K562 (cell line): ENCODE data around the gene ETAA1. TPM values are rescaled to one million over a fixed set of nuclear protein-coding genes. Genes with fewer than 3 reads are reported as not detected.

ENCODE experiments used
- CREB1 ChIP-seq, 2 experiments: sonication (generic) in 1 of 2; formaldehyde crosslinking in 1 of 2; IDR thresholded peaks; 2 replicates each; pipeline versions ENCODE4 v1.6.1 to v1.8.0; 2012 to 2022; ENCODE audit warnings: inconsistent platforms in 1 of 2, mild to moderate bottlenecking in 1 of 2, missing genetic modification reagents in 1 of 2, moderate library complexity in 1 of 2
- FOXK2 ChIP-seq, 2 experiments: fragments of 450-650 bp; IDR thresholded peaks in 1 of 2; conservative IDR thresholded peaks in 1 of 2; 2 replicates each; pipeline ENCODE4 v1.6.1; 2016; ENCODE audit warnings: low read depth in 2 of 2, mild to moderate bottlenecking in 1 of 2
- HDAC1 ChIP-seq, 2 experiments: fragments of 450-650 bp; IDR thresholded peaks; 2 replicates each; pipeline ENCODE4 v1.6.1; 2016 to 2017; ENCODE audit warnings: inconsistent platforms in 1 of 2, mild to moderate bottlenecking in 1 of 2, moderate library complexity in 1 of 2
- L3MBTL2 ChIP-seq: fragments of 450-650 bp; IDR thresholded peaks from 2 replicates; pipeline ENCODE4 v1.6.1; 2016; ENCODE audit warnings: mild to moderate bottlenecking, moderate library complexity
- MYBL2 ChIP-seq, 2 experiments: fragments of 450-650 bp in 1 of 2; sonication (generic) in 1 of 2; formaldehyde crosslinking in 1 of 2; IDR thresholded peaks; 2 replicates each; pipeline versions ENCODE4 v1.6.1 to v1.8.1; 2017 to 2022; ENCODE audit warnings: borderline replicate concordance in 1 of 2, inconsistent platforms in 1 of 2, low read depth in 1 of 2, mild to moderate bottlenecking in 1 of 2, missing genetic modification reagents in 1 of 2, moderate library complexity in 1 of 2
- NBN ChIP-seq: fragments of 450-650 bp; IDR thresholded peaks from 2 replicates; pipeline ENCODE4 v1.6.1; 2016; ENCODE audit warnings: low read depth, mild to moderate bottlenecking
- NR2C2 ChIP-seq, 2 experiments: fragments of 200-800 bp in 1 of 2; sonication (Bioruptor generic) in 1 of 2; sonication (generic) in 1 of 2; formaldehyde crosslinking in 1 of 2; IDR thresholded peaks; 2 replicates each; pipeline versions ENCODE4 v1.6.1 to v1.8.0; 2016 to 2022; ENCODE audit warnings: mild to moderate bottlenecking in 1 of 2, missing compliant biosample characterization in 1 of 2, missing genetic modification characterization in 1 of 2, missing genetic modification reagents in 1 of 2
- PHF21A ChIP-seq: fragments of 450-650 bp; IDR thresholded peaks from 2 replicates; pipeline ENCODE4 v1.6.1; 2017; ENCODE audit warnings: low read depth, borderline replicate concordance
- PML ChIP-seq: IDR thresholded peaks from 2 replicates; pipeline ENCODE4 v1.6.1; 2012; ENCODE audit warnings: low read length, inconsistent platforms
- POLR2B ChIP-seq: fragments of 450-650 bp; IDR thresholded peaks from 2 replicates; pipeline ENCODE4 v1.6.1; 2018; ENCODE audit warnings: low read depth; ENCODE audit not compliant: partially characterized antibody
- PRPF4 ChIP-seq: fragments of 200-400 bp; formaldehyde crosslinking; IDR thresholded peaks from one replicate; pipeline ENCODE4 v1.6.1; 2017; ENCODE audit warnings: low read length, low read depth, mild to moderate bottlenecking; ENCODE audit not compliant: insufficient read depth, poor library complexity, severe bottlenecking
- SAP30 ChIP-seq: fragments of 200-600 bp; sonication (generic); IDR thresholded peaks from 2 replicates; pipeline ENCODE4 v1.6.1; 2012; ENCODE audit warnings: borderline replicate concordance, low read depth, mild to moderate bottlenecking, moderate library complexity, low read length, control low read depth, inconsistent platforms; ENCODE audit not compliant: insufficient read depth, poor library complexity, severe bottlenecking
- SMAD4 ChIP-seq: fragments of 250-450 bp; sonication (Bioruptor Pico); conservative IDR thresholded peaks from 2 replicates; pipeline ENCODE4 v1.8.0; 2021; ENCODE audit warnings: inconsistent platforms, mild to moderate bottlenecking, moderate library complexity
- ZNF12 ChIP-seq: sonication (generic); formaldehyde crosslinking; IDR thresholded peaks from 2 replicates; pipeline ENCODE4 v1.4.0; 2020; ENCODE audit warnings: mild to moderate bottlenecking, missing genetic modification reagents
- polyA plus RNA-seq, 8 experiments: library from polyadenylated mRNA; depleted of rRNA in 4 of 8; stranded (reverse) in 5 of 8; unstranded in 3 of 8; fragments of >200 nt; fragmentation: Nextera tagmentation in 2 of 8; fragmentation: Illumina TruSeq in 1 of 8; extraction: Ambion mirVana in 2 of 8; extraction: Trizol in 1 of 8; gene quantifications; 2 replicates each; pipeline versions ENCODE4 v1.2.1 to v1.2.3, GENCODE V29; 2011 to 2014; ENCODE audit warnings: inconsistent platforms in 1 of 8, missing spikeins in 1 of 8
- total RNA-seq, 7 experiments: library from RNA; depleted of rRNA in 6 of 7; stranded (reverse); fragments of >200 nt in 6 of 7; fragmentation: Illumina TruSeq in 2 of 7; extraction: Trizol in 2 of 7; gene quantifications; 2 replicates each; pipeline versions ENCODE4 v1.2.1 to v1.2.3, GENCODE V29; 2011 to 2021; ENCODE audit warnings: low replicate concordance in 1 of 7
- TF ChIP-seq, protein P1 (sequence below): sonication (generic); formaldehyde crosslinking; IDR thresholded peaks from 2 replicates; pipeline ENCODE4 v1.8.1; 2022; ENCODE audit warnings: missing genetic modification reagents
- TF ChIP-seq, protein P2 (sequence below): fragments of 450-650 bp; formaldehyde crosslinking; IDR thresholded peaks from 2 replicates; pipeline ENCODE4 v1.4.0; 2020; ENCODE audit warnings: mild to moderate bottlenecking, mixed read lengths
- TF ChIP-seq, protein P3 (sequence below): sonication (generic); formaldehyde crosslinking; IDR thresholded peaks from 2 replicates; pipeline ENCODE4 v1.8.0; 2022; ENCODE audit warnings: missing genetic modification reagents, mild to moderate bottlenecking, borderline replicate concordance

Gene ETAA1
- total and polyA plus RNA-seq, 9 of the 15 experiments (the other 6 are each of a cell fraction or from before 2014, with no cell fraction given), result 2.7 to 17.4 (median 10.5) TPM

DNA sequence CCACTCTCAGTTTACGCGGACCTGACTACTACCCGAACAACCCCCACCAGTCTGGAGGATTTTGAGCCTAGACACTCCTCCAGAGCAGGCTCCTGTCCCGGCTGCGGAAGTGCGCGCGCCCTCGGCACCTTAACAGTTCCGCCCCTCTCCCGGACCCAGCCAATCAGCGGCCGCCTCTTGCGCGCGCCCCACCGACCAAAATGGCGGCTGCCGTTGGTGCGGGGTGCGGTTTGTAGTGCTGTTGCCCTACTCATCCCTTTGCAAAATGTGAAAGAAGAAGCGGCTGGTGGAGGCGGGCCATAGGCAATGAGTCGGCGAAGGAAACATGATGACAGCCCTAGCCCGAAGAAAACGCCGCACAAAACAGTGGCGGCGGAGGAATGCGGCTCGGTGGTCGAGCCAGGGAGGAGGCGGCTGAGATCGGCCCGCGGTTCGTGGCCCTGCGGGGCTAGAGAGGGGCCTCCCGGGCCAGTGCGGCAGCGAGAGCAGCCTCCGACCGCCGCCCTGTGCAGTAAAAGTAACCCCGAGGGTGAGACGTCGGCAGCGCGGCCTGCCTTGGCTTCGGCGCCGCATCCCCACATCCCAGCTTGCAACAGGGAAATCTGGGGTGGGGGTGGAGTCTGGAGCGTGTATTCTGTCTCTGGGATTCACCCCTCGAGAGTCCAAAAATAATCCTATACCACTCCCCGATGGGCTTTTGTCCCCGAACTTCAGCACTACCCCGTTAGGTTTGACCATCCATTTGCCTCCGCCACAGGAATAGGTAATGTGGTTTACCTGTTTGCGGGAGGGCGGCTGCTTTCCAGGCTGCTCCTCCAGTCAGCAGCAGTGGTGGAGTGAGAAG lies at the start of gene ETAA1 (continued):
- TF ChIP-seq, protein P1, sequence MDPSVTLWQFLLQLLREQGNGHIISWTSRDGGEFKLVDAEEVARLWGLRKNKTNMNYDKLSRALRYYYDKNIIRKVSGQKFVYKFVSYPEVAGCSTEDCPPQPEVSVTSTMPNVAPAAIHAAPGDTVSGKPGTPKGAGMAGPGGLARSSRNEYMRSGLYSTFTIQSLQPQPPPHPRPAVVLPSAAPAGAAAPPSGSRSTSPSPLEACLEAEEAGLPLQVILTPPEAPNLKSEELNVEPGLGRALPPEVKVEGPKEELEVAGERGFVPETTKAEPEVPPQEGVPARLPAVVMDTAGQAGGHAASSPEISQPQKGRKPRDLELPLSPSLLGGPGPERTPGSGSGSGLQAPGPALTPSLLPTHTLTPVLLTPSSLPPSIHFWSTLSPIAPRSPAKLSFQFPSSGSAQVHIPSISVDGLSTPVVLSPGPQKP, result no peak
- TF ChIP-seq, protein P2, sequence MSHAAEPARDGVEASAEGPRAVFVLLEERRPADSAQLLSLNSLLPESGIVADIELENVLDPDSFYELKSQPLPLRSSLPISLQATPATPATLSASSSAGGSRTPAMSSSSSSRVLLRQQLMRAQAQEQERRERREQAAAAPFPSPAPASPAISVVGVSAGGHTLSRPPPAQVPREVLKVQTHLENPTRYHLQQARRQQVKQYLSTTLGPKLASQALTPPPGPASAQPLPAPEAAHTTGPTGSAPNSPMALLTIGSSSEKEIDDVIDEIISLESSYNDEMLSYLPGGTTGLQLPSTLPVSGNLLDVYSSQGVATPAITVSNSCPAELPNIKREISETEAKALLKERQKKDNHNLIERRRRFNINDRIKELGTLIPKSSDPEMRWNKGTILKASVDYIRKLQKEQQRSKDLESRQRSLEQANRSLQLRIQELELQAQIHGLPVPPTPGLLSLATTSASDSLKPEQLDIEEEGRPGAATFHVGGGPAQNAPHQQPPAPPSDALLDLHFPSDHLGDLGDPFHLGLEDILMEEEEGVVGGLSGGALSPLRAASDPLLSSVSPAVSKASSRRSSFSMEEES (CRISPR knock-in tag), result no peak
- TF ChIP-seq PRPF4, result no peak
- TF ChIP-seq HDAC1 (IDR thresholded peaks at IDR 0.05), result peak in 1 of 2 experiments; percentile 63; a peak in 2 of 4 replicates
- peak; percentile 69 for TF ChIP-seq L3MBTL2
- TF ChIP-seq PHF21A, result 0 out of 2 replicates have a peak, but pooled peaks have one; percentile 27
- 0 out of 4 replicates have a peak, but pooled peaks of 1 of the 2 experiments have one; percentile 34 for TF ChIP-seq FOXK2 (conservative IDR thresholded peaks at IDR 0.05 in 1 of 2, IDR thresholded peaks at IDR 0.05 in 1 of 2; ENCODE audit: low read depth in 2 of 2)
- TF ChIP-seq, protein P3, sequence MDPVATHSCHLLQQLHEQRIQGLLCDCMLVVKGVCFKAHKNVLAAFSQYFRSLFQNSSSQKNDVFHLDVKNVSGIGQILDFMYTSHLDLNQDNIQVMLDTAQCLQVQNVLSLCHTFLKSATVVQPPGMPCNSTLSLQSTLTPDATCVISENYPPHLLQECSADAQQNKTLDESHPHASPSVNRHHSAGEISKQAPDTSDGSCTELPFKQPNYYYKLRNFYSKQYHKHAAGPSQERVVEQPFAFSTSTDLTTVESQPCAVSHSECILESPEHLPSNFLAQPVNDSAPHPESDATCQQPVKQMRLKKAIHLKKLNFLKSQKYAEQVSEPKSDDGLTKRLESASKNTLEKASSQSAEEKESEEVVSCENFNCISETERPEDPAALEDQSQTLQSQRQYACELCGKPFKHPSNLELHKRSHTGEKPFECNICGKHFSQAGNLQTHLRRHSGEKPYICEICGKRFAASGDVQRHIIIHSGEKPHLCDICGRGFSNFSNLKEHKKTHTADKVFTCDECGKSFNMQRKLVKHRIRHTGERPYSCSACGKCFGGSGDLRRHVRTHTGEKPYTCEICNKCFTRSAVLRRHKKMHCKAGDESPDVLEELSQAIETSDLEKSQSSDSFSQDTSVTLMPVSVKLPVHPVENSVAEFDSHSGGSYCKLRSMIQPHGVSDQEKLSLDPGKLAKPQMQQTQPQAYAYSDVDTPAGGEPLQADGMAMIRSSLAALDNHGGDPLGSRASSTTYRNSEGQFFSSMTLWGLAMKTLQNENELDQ, result no peak
- peak; percentile 67 for TF ChIP-seq SAP30
- TF ChIP-seq ZNF12 (CRISPR knock-in tag), result no peak
- 0 out of 2 replicates have a peak, but pooled peaks have one; percentile 46 for TF ChIP-seq NBN
- peak; percentile 82; the same call in 1 of the 2 replicates for TF ChIP-seq PML
- TF ChIP-seq MYBL2 (IDR thresholded peaks at IDR 0.05; ENCODE audit: low read depth), result no peak
- no peak for TF ChIP-seq MYBL2 (CRISPR knock-in tag; IDR thresholded peaks at IDR 0.05; ENCODE audit: borderline replicate concordance)
- peak; percentile 52; the same call in 1 of the 2 replicates for TF ChIP-seq SMAD4 (CRISPR knock-in tag)
- TF ChIP-seq CREB1 (IDR thresholded peaks at IDR 0.05), result no peak; the same call in 1 of the 2 replicates
- TF ChIP-seq CREB1 (CRISPR knock-in tag; IDR thresholded peaks at IDR 0.05), result no peak
- no peak for TF ChIP-seq NR2C2 (CRISPR knock-in tag; IDR thresholded peaks at IDR 0.05)
- peak; percentile 34; the same call in 1 of the 2 replicates for TF ChIP-seq NR2C2 (tag; IDR thresholded peaks at IDR 0.05)
- TF ChIP-seq POLR2B, result peak; percentile 89
